NCI-H2029 treated with DMSO at 0.1 percent for 48 hours (cell line): ENCODE measurements around the gene FLNC.

ENCODE experiments used
- DNase-seq: peaks from one replicate; lab custom pipeline; 2025; lab: John Stamatoyannopoulos, UW

The FLNC gene, protein sequence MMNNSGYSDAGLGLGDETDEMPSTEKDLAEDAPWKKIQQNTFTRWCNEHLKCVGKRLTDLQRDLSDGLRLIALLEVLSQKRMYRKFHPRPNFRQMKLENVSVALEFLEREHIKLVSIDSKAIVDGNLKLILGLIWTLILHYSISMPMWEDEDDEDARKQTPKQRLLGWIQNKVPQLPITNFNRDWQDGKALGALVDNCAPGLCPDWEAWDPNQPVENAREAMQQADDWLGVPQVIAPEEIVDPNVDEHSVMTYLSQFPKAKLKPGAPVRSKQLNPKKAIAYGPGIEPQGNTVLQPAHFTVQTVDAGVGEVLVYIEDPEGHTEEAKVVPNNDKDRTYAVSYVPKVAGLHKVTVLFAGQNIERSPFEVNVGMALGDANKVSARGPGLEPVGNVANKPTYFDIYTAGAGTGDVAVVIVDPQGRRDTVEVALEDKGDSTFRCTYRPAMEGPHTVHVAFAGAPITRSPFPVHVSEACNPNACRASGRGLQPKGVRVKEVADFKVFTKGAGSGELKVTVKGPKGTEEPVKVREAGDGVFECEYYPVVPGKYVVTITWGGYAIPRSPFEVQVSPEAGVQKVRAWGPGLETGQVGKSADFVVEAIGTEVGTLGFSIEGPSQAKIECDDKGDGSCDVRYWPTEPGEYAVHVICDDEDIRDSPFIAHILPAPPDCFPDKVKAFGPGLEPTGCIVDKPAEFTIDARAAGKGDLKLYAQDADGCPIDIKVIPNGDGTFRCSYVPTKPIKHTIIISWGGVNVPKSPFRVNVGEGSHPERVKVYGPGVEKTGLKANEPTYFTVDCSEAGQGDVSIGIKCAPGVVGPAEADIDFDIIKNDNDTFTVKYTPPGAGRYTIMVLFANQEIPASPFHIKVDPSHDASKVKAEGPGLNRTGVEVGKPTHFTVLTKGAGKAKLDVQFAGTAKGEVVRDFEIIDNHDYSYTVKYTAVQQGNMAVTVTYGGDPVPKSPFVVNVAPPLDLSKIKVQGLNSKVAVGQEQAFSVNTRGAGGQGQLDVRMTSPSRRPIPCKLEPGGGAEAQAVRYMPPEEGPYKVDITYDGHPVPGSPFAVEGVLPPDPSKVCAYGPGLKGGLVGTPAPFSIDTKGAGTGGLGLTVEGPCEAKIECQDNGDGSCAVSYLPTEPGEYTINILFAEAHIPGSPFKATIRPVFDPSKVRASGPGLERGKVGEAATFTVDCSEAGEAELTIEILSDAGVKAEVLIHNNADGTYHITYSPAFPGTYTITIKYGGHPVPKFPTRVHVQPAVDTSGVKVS (N-terminal part only)

DNA sequence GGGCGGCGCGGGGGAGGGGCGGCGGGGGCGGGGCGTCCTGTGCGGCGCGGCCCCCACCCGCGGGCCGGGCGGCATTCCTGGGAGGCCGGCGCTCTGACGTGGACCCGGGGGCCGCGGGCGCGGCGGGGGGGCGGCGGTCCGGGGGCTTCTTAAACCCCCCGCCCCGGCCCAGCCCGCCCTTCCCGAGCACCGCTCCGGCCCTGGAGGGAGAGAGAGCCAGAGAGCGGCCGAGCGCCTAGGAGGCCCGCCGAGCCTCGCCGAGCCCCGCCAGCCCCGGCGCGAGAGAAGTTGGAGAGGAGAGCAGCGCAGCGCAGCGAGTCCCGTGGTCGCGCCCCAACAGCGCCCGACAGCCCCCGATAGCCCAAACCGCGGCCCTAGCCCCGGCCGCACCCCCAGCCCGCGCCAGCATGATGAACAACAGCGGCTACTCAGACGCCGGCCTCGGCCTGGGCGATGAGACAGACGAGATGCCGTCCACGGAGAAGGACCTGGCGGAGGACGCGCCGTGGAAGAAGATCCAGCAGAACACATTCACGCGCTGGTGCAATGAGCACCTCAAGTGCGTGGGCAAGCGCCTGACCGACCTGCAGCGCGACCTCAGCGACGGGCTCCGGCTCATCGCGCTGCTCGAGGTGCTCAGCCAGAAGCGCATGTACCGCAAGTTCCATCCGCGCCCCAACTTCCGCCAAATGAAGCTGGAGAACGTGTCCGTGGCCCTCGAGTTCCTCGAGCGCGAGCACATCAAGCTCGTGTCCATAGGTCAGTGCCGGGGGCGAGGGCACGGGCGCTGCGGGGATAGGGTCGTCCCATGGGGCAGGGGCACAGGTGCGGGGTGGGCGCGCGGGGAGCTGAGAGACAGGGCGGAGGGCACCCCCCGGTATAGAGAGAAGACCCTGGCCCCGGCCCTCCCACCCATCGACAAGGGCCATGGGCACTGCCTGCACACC lies at the start of gene FLNC:
Gene FLNC (plus strand): TSS at position 176 of the 947 bp plus-strand sequence. CDS start 232 bp downstream, at position 408.
- DNase-seq, result no peak

DNA sequence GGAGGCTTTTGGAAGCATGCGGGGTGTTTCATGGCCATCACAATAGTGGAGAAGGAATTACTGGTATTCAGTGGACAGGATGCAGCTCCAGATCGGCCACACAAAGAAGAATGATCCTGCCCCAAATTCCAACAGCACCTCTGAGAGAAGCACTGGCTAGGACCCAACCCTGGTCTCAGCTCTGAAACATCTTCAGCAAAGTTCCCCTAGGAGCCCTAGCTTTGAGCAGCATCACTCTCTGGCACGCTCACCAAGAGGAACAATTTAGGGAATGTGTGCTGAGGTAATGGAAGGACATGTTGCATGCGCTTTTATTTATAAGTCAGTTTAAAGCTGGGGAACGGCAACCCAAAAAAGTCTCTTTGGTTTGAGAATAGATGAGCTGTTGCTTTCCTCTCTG lies 49.1 kb upstream of the FLNC start:
- no peak for DNase-seq

DNA sequence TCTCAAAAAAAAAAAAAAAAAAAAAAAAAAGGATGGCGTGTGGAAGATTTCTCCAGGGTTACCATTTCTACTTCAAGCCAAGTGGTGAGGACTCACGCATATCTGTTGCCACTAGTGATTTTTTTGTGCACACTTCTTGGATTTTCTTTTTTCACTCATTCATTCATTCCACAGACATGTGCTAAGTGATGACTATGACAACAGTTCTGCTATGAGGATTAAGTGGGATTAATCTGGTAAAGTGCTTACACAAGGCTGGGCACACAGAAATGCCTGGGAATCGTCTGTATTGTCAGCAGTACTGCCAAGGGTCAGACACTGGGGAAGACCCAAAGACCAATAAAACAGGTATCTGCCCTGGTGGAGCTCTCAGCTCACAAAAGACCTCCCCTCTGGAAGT lies 48.4 kb upstream of the FLNC start:
- DNase-seq, result no peak

DNA sequence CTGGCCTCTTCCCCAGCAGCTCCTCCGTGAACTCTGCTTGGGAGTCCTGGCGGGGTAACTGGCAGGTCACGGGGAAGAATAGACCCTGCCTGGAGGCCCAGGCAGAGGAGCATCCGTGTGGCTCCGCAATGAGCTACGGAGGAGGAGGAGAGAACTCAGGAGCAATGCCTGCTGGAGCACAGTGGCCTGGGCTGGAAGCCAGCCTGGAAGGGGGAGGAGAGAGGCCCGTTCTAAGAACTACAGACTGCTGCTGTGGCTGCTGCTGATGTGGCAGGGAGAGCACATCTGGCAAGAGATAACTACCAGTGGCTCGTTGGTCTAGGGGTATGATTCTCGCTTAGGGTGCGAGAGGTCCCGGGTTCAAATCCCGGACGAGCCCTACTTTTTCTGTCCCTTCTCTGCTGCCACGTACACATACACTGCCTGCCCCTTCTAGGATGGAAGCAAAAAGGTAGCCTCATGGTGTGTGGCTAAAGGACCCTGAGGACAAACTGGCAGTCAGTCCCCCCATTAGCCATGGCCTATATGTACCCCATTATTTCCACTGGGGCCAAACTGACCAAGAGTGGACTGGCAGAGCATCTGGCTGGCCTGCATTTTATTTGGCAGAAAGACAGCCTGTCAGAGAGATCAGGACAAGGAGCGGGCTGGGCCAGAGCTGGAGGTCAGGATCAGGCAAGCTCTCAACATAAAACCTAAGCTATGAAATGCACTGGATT lies 46.9 kb upstream of the FLNC start:
- no peak for DNase-seq

DNA sequence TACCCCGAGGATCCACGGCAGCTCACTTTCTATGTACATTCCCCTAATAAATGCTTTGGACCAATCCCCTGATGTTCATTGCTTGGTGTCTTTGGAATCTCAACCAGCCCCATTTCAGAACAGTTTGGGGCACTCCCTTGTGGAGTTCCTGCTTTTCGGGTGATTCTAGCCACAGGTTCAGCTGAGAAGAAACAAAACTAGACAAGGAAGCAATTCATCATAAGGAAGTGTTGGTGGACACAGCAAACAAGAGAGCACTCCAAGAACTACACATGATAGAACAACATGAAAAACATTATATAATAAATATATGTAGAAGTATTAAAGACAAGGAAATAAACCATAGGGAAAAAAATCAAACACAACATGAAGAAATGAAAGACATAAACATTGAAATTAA lies 44.5 kb upstream of the FLNC start:
- DNase-seq, result no peak

DNA sequence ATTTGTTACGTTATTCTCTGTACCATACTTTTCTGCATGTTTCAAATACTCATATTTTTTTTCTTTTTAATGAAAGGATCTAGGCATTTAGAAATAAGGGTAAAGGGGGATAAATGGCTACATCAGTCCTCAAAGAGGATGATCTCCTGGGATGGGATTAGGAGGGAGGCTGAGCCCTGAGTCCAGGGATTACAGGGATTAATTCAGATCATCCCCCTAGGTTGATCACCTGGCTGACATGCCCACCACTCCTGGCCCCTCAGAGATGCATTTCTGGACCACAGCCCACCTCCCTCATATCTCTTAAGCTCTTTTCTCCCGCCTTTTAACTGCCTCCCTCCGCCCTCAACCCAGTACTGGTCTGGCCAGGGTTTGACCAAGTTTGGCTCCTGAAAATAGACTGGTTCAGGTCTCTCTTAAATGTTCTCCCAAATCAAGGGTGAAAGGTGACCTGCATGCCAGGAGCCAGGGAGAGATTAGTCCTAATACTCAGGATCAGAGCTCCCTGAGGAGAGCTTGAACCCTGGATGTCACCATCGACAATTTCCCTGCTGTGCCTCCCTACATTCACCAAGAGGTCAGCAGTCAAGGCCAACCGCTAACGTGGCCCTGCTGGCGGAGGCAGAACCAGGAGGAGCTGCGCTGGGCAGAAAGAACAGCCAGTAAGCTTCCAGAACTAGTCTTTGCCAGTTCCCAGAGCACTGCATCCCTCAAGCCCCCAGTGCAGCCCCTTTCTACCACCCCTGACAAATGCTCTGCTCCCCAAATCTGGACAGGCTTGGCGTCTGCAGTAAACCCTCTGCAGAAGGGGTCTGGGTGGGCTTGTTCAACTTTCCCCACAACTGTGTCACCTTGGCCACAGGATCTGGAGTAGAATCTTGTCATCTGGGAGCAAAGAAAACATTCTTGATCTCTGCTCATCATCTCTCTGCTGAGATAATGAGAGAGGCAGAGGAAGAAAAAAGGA lies 41.5 kb upstream of the FLNC start:
- no peak for DNase-seq

DNA sequence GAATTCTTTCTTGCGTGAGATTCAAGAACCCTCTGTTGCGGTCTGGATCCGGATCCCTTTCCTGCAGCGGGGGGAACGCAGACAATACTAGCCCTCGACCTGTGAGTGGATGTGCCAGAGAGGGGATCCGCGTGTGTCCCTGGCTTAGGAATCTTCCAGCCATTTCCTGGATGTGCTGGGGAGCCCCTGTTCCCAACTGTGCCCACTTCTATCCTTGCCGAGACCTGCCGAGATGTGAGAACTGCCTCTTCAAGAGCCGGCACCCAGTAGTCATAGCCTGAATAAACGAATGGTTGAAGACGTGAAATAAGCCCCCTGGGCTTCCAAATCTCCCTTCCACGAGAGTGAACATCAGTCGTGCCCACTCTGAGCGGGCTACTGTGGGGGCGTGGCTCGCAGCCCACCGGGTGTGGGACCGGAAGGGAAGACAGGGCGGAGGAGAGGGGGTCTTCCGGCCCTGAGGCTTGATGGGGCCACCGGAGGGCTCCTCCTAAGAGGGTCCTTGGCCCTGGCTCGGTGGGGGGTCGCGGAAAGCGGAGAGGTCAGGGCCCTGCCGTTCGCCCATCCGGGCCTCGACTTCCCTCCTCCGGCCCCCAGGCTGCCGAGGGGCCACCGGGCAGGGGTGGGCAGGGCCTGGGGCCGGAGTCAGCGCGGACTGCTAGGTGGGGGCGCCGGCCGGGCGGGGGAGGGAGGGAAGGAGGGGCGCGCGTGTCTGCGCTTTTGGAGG lies 39.7 kb upstream of the FLNC start:
- no peak for DNase-seq

DNA sequence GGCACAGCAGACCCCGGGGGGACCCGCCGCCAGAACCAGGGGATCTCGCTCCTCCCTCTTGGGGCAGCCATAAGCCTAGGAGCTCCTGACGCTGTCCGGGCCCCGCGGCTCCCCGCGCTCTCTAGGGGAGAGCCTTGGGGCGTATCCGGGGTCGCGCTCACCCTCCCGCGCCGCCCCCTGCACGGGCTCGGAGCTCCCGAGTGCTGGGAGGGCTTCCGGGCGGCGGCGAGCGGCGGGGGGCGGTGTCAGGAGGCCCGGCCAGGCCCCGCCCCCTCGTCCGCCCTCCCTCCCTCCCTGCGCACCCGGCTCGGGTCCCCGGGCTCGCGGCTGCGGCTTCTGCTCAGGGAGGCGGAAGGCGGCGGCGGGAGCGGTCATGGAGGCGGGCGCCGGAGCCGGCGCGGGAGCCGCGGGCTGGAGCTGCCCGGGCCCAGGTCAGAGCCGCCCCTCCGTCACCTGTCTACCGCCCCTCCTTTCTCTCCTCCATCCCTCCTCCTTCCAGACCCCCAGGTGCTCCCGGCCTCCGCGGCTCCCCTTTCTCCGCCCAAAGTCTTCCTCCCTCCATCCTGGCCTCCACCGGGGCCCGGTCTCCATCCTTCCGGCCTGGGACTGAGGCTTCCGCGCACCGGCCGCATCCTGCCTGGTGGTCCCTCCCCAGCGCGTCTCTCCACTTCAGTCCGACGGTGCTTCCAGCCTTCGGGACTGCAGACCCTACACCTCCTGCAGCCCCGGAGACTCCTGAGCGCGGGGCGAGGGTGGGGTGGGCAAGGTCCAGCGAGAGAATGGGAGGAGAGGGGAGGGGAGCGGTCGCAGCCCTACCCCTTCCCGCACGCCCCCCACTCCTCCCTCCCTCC lies 38.9 kb upstream of the FLNC start, which contains the start of gene CCDC136:
Gene CCDC136 (plus strand): TSS at position 848 of the 851 bp plus-strand sequence. CDS start 444 bp downstream, outside the sequence.
- DNase-seq, result no peak

DNA sequence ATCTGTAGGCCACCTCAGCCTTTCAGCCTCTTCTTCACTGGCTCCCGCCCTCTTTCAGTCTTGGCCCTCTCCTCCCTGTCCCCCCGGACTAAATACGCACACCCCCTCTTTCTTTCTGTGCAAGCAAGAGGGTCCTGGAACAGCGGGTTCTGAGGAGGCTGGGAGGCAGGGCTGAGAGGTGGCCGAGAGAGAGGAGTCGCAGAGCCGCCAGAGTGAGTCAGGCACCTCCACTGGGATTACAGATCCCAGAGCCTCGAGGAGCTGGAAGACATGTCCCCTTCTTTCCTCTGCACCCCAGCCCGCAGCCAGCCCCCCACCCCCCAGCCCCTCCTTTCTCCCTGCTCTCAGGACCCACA lies 38.3 kb upstream of the FLNC start:
- no peak for DNase-seq

DNA sequence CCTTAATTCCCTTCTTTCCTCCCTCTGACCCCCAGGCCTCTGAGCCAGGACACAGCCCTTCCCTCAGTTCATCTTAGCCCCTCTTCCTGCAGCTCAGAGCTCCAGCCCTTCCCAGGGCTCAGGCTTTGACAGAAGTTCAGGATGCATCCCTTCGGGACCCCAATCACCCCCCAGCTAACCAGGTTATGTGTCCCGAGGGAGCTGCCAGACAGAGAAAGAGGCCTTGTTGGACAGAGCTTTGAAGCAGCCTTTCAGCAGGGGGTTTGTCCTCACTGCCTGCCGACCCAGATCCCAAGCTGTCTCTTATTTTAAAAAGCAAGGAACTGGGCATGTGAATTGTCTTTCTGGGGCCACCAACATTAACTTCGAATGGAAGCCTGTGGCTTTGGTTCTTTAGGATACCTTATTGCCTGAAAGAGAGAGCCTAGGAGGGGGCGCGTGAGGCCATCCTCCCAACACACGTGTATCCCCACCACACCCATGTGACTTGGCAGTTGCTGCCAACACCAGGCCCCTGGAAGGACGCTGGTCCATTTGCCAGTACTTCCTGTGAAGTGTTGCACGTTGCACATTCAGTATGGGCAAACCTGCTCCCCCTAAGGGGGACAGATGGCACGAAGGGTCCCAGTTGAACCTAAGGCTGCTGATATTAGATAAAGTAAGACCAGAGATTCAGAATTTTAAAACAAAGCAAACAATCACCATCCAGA lies 37.6 kb upstream of the FLNC start:
- no peak for DNase-seq

DNA sequence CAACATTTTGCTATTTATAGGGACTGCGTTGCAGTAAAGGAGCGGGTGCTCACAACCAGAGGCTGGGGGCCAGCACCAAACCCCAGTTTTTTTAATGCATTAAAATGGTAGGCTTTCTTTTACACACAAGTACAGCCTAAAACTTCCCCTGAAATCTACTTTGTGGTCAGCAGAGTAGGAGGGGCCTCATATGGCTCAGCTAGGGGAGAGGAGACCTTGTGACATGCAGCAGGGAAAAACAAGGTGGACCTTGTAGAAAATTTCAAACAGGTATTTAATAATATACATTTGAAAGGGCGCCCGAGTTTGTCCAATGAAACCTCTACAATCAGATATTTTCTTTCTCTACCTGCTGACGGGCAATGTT lies 37.0 kb upstream of the FLNC start:
- no peak for DNase-seq

DNA sequence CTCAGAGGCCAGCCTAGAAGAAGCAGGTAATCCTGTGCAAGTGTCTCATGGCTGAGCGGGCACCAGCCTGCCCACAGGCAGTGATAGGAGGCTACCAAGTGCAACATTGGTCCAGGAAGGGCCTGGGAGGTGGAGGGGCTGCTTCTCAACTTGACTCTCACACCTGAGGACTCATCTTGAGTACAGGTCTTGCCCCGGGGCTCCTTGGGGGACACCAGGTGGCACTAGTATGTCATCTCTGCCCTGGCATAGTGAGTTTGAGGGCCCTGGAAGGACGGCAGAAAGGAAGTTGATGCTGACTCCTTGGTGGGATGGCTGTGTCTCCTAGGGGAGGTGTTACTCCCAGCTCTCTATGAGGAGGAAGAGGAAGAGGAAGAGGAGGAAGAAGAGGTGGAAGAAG lies 36.2 kb upstream of the FLNC start:
- no peak for DNase-seq

DNA sequence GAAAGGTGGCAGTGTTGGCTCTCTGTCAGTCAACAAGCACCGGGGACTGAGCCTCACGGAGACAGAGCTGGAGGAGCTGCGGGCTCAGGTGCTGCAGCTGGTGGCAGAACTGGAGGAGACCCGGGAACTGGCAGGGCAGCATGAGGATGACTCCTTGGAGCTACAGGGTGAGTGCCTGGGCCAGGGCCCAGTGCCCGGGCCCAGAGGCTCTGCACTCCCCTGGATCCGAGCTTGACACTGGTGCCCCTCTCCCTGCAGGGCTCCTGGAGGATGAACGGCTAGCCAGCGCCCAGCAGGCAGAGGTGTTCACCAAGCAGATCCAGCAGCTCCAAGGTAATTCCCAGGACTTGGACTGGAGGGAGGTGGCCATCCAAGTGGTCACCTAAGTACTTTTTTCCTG lies 35.8 kb upstream of the FLNC start:
- no peak for DNase-seq

DNA sequence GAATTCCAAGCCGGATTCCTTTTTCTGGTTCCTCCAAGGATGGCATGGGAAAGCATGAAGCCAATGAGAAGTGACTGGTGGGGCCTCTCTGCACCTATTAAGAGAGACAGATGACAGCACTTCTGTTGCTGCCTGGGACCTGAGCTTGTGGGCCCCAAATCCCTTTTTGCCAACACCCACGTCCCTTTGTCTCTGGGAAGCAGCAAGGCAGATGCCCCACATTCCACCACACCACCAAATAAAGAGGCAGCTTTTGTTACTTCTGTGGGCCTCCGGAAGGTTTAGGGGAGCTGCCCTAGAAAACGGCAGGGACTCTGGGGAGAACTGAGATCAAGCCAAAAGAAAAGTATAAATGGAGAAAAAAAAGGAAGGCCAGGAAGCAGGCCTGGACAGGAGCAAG lies 35.1 kb upstream of the FLNC start:
- DNase-seq, result no peak

DNA sequence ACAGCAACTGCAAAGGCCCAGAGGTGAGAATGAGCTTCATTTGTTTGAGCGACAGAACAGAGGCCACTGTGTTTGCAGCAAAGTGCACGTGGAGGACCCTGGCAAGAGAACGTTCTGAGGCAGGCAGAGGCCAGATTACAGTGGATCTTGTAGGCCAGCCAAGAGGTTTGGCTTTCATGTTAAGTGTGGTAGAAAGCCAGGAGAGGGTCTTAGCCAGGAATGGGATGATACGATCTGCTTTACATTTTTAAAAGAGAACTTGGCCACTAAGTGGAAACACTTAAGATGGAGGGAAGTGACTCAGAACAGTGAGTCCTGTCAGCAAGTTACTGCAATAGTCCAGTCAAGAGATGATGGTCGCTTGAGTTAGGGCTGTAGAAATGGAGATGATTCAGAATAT lies 33.9 kb upstream of the FLNC start:
- DNase-seq, result no peak

DNA sequence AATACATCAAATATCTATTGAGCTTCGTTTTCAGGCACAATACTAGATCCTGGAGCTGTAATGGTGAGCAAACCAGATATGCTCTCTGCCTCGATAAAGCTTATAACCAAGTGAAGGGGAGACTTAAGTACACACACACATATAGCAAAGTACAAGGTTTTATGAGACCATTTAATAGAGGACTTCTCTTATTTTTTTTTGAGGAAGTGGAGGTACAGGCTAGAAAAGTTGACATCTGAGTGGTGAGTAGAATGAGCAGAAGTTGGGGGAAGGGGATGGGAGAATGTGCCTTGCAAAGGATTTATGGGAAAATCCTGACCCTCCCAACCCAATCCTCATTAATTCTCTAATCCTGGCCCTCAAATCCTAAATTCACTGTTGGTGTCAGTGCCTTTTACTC lies 30.8 kb upstream of the FLNC start:
- DNase-seq, result no peak

DNA sequence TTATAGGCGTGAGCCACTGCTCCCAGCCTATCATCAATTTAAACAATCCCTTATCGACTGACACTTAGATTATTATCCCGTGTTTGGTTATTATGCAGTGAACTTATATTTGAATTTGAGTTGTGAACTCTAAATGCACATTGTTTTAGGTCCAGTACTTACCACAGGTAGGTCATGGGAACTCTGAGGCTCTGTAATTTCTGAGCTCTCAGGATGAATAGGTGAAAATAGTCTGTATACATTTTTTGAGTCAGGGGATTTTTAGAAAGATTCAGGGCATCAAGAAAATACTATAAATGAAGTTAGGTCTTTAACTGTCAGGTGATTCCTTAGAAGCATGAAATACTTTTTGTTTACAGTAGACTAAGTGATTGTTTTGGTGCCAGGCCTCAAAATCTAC lies 29.6 kb upstream of the FLNC start:
- no peak for DNase-seq
